ENCODE data around the gene PTBP3.
"Not testable (repeated sequence)": the region's sequence is repeated elsewhere in the genome, so short reads cannot be mapped to it uniquely, and the experiment has no call there.

PTBP3 gene
- 251 to 265 reads per million in 2 donors for total RNA-seq

- DNase-seq, result peak; percentile 75
Observed at GRCh38 chr9:112332977-112333638, at the start of gene PTBP3. PTBP3 (minus strand) TSS chr9:112333619; CDS start chr9:112297865, 35,754 bp downstream.

GRCh38 chr9:112382501-112383364, 49.3 kb upstream of the PTBP3 start:
- DNase-seq, result no peak

GRCh38 chr9:112382066-112382465, 48.6 kb upstream of the PTBP3 start:
- no peak for DNase-seq

DNA sequence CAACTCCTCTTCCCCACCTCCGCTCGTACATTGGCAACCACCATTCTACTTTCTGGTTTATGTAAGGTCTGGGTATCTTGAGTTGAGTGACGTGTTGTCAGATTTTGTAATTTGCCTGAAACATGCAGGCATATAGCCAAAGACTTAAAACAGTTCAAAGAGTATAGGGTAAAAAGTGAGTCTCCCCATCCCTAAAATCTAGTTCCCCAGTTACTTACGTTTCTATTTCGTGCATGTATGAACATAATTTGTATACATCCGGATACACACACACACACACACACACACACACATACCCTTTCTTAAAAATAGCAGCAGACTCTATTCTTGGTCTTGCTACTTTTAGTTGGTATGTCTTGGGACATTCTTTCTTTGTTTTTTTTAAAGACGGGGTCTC, 47.4 kb upstream of the PTBP3 start:
- no peak for DNase-seq

DNA sequence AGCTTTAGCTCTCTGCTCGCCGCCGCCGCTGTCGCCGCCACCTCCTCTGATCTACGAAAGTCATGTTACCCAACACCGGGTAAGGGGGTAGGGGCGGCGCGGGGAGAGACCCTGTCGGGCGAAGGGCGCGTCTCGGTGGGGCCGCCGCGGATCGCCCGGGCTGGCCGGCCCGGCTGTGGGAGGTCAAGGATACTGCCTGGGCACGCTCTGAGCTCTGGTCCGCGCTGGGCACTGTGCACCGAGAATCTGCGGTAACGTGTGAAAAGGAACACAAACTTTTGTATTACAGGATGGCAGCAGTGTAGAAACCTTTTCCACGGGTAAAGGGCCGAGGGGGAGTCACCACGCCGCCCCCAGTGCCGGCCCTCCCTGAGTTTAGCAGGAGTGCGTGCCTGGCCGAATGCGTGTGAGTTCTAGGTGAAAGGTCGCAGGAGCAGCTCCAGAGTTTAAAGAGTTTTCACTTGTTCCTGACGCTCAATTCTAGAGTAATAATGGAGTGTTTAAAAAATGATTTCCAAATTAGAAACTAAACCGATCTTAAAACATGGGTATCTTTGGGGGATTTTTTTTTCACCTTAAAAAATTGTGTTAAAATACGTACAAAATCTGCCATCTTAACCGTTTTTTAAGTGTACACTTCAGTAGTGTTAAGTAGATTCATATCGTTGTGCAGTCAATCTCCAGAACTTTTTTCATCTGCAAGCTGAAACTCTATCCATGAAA, 46.8 kb upstream of the PTBP3 start, which contains the start of gene HSDL2:
Gene HSDL2 (plus strand): TSS at position 7 of the 723 bp plus-strand sequence. CDS start 56 bp downstream, at position 63.
- peak; percentile 26 for DNase-seq

- DNase-seq, result peak; percentile 95
Observed at GRCh38 chr9:112379177-112380101, 46.0 kb upstream of the PTBP3 start.

DNA sequence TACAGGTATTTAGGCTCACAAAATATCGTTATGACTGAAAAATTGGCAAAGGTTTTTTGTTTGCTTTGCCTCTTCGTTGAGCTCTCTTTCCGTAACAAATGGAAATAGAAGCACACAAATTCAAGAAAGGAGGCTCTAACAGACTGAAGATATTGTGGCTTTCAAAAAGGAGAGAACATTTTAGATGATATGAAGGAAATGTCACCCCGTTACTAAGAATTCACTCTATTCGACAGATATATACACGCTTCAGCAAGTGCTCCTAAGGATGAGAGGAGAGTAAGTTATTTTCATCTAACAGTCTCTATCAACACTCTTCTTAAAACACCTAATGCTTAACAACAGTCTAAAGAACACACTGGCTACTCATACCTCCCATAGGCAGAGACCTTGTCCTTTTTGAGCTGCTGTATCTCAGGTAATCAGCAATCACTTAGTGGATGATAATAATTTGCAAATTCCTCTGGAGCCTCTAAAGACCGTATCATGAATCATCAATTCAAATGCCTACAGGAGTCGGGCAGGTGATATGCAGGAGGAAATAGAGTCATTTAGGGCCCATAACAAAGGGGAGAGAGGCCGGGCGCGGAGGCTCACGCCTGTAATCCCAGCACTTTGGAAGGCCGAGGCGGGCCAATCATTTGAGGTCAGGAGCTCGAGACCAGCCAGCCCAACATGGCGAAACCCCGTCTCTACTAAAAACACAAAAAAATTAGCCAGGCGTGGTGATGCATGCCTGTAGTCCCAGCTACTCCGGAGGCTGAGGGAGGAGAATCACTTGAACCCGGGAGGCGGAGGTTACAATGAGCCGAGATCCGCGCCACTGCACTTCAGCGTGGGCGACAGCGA, 45.1 kb upstream of the PTBP3 start:
- no peak for DNase-seq

- no peak for DNase-seq
Observed at GRCh38 chr9:112377684-112378327, 44.4 kb upstream of the PTBP3 start.

DNA sequence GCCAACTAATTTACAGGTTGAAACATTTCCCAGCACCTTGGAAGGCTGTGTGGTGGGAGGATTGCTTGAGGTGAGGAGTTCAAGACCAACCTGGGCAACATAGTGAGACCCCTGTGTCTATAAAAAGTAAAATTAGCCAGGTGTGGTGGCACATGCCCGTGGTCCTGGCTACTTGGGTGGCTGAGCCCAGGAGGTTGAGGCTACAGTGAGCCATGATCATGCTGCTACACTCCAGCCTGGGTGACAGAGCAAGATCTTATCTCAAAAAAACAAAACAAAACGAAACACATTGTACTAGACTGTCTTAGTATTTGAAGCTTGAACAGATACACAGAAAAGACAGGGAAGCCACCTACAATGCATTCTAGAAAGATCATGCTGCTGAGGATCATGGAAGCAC, 43.7 kb upstream of the PTBP3 start:
- no peak for DNase-seq

DNA sequence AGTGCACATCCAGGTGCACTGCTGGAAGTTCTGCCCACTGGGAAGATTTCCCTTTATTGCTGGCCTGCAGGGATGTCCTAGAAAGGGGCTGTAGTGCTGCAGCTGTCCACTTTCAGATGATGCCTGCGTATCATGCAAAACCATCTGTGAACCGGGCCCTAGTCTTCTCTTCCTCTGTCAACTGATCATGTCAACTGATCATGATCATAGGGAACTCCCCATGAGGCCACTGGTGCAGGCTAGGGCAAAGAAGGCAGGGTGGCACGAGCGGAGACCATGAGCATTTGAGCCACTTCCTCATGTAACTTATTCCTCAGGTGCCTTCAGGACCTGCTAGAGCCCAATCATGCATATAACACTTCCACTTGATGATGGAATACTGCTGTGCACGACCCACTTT, 41.9 kb upstream of the PTBP3 start:
- DNase-seq, result no peak

DNA sequence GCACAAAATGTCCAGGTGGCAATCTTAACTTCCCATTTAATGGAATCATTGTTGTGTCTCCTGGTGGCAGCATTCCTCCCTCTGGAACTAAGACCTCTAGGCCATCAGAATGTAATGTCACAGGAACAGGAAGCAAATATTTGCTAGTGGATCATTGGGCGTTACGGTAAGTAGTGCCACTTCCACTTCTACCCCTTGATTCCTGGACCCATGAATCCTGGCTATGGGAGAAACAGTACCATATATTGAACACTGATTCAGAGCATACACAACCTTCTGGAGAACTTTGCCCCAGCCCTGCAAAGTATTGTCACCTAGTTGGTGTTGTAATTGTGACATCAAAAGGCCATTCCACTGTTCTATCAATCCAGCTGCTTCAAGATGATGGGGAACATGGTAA, 40.8 kb upstream of the PTBP3 start:
- DNase-seq, result not testable (repeated sequence)

GRCh38 chr9:112373666-112374065, 40.2 kb upstream of the PTBP3 start:
- DNase-seq, result not testable (repeated sequence)

DNA sequence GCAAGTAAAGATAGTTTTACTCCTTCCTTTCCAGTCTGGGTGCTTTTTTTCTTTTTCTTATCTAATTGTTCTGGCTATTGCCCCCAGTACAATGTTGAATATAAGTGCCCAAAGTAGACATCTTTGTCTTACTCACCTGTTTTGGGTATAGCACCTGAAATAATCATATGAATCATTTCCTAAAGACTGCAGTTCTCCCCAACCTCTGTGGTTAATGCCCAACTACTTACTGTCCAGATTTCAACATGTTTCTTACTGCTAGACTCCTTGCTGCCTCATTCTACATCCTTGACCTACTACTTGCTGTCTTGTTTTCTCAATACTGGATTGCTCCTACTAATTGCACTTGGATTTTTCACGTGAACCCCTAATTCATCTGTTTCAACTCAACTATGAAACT, 37.6 kb upstream of the PTBP3 start:
- no peak for DNase-seq

DNA sequence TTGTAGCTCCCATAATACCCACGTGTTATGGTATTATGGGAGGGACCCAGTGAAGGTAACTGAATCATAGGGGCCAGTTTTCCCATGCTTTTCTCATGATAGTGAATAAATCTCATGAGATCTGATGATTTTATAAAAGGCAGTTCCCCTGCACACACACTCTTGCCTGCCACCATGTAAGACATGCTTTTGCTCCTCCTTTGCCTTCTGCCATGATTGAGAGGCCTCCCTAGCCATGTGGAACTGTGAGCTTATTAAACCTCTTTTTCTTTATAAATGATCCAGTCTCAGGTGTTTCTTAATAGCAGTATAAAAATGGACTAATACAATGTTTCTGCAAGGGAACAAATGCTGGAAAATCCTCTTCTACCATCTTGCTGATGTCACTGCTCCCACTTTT, 36.4 kb upstream of the PTBP3 start:
- DNase-seq, result no peak

- DNase-seq, result no peak
Observed at GRCh38 chr9:112367465-112367864, 34.0 kb upstream of the PTBP3 start.

- DNase-seq, result no peak
Observed at GRCh38 chr9:112366591-112366990, 33.2 kb upstream of the PTBP3 start.

GRCh38 chr9:112365257-112365656, 31.8 kb upstream of the PTBP3 start:
- not testable (repeated sequence) for DNase-seq

- no peak for DNase-seq
Observed at GRCh38 chr9:112364761-112365160, 31.3 kb upstream of the PTBP3 start.

- no peak for DNase-seq
Observed at GRCh38 chr9:112361601-112362000, 28.2 kb upstream of the PTBP3 start.

DNA sequence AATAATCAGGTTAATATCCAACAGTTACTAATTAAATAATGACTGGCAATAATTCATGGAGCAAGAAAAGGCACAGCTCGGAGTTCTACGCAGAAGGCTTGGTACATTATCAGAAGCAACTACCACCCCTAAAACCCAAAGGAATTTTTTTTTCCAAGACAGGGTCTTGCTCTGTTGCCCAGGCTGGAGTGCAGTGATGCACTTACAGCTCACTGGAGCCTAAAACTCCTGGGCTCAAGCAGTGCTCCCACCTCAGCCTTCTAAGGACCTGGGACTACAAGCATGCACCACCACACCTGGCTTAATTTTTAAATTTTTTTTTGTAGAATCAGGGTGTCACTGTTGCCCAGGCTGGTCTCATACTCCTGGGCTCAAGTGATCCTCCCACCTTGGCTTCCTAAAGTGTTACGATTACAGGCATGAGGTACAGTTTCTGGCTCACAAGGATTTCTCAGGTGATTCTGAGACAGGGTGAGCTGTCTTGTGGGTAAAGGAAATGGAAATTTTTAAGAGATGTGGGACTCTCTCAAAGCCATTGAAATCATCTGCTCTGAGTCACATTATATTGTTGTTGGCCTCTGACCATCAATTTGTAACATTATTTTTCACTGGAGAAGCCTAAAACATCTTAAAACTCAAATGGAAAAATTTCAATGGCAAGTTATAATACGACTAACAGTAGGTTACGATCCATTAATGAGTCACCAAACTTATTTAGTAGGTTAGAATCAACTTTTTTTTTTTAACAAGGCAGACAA, 26.8 kb upstream of the PTBP3 start:
- no peak for DNase-seq
